GM12874 (cell line): Measurements from ENCODE around the gene LDLR.

Experiments
- CTCF ChIP-seq: IDR thresholded peaks from 2 replicates; pipeline ENCODE4 v1.5.1; 2011; ENCODE audit warnings: low read depth, mild to moderate bottlenecking, control low read depth, low read length, moderate library complexity; ENCODE audit not compliant: insufficient read depth

Gene LDLR

DNA sequence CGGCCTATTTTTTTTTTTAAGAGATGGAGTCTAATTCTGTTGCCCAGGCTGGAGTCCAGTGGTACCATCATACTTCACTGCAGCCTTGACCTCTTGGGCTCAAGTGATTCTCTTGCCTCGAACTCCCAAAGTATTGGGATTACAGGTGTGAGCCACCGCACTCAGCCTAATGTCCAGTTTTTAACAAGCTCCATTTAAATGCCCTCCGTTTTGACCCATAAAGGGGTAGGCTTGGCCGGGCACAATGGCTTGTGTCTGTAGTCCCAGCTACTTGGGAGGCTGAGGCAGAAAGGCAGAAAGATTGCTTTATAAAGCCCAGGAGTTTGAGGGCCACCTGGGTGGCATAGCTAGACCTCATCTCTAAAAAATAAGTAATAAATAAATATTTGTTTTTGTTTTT lies 11.8 kb downstream of the LDLR start:
- TF ChIP-seq CTCF = no peak

- no peak for TF ChIP-seq CTCF
Measured at GRCh38 chr19:11102944-11103343, 13.7 kb downstream of the LDLR start.

GRCh38 chr19:11105014-11105636 lies 15.9 kb downstream of the LDLR start:
- no peak for TF ChIP-seq CTCF

DNA sequence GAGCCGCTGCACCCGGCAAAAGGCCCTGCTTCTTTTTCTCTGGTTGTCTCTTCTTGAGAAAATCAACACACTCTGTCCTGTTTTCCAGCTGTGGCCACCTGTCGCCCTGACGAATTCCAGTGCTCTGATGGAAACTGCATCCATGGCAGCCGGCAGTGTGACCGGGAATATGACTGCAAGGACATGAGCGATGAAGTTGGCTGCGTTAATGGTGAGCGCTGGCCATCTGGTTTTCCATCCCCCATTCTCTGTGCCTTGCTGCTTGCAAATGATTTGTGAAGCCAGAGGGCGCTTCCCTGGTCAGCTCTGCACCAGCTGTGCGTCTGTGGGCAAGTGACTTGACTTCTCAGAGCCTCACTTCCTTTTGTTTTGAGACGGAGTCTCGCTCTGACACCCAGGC lies 17.2 kb downstream of the LDLR start:
- no peak for TF ChIP-seq CTCF

- TF ChIP-seq CTCF = no peak
Measured at GRCh38 chr19:11108746-11109145, 19.5 kb downstream of the LDLR start.

DNA sequence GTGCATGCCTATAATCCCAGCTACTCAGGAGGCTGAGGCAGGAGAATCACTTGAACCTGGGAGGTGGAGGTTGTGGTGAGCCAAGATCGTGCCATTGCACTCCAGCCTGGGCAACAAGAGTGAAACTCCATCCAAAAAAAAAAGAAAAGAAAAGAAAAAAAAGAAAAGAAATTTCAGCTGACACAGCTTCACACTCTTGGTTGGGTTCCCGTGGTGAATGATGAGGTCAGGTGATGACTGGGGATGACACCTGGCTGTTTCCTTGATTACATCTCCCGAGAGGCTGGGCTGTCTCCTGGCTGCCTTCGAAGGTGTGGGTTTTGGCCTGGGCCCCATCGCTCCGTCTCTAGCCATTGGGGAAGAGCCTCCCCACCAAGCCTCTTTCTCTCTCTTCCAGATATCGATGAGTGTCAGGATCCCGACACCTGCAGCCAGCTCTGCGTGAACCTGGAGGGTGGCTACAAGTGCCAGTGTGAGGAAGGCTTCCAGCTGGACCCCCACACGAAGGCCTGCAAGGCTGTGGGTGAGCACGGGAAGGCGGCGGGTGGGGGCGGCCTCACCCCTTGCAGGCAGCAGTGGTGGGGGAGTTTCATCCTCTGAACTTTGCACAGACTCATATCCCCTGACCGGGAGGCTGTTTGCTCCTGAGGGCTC lies 22.0 kb downstream of the LDLR start:
- no peak for TF ChIP-seq CTCF

- TF ChIP-seq CTCF = no peak
Measured at GRCh38 chr19:11111771-11112144, 22.5 kb downstream of the LDLR start.
